GM19238 (cell line): ENCODE data around the gene PXT1.
A peak's percentile ranks its signal among the peaks of the same experiment; 100 is the strongest.
"Not testable (repeated sequence)": the region's sequence is repeated elsewhere in the genome, so short reads cannot be mapped to it uniquely, and the experiment has no call there.

Source experiments
- DNase-seq: peaks from one replicate; pipeline ENCODE4 v3.0.0; 2011; ENCODE audit warnings: low spot score; ENCODE audit not compliant: insufficient read length

PXT1 gene

GRCh38 chr6:36442671-36443470, at the start of gene PXT1, which contains the start of gene KCTD20:
Gene PXT1 (minus strand): TSS chr6:36442854. CDS start chr6:36426082, 16,772 bp downstream.
Gene KCTD20 (plus strand): TSS chr6:36443000. CDS start chr6:36470098, 27,098 bp downstream.
- DNase-seq = peak; percentile 86

GRCh38 chr6:36492092-36492491, 49.4 kb upstream of the PXT1 start:
- DNase-seq = no peak

GRCh38 chr6:36491378-36491965, 48.8 kb upstream of the PXT1 start:
- no peak for DNase-seq

- no peak for DNase-seq
Observed at GRCh38 chr6:36489426-36489825, 46.8 kb upstream of the PXT1 start.

GRCh38 chr6:36488221-36488620, 45.6 kb upstream of the PXT1 start:
- no peak for DNase-seq

- DNase-seq = no peak
Observed at GRCh38 chr6:36487698-36488097, 45.0 kb upstream of the PXT1 start.

GRCh38 chr6:36484736-36485135, 42.1 kb upstream of the PXT1 start:
- no peak for DNase-seq

GRCh38 chr6:36483326-36483725, 40.7 kb upstream of the PXT1 start:
- not testable (repeated sequence) for DNase-seq

- DNase-seq = no peak
Observed at GRCh38 chr6:36479256-36479655, 36.6 kb upstream of the PXT1 start.

GRCh38 chr6:36478051-36478526, 35.4 kb upstream of the PXT1 start:
- no peak for DNase-seq

- no peak for DNase-seq
Observed at GRCh38 chr6:36469946-36470345, 27.3 kb upstream of the PXT1 start.

- no peak for DNase-seq
Observed at GRCh38 chr6:36469148-36469661, 26.6 kb upstream of the PXT1 start.

- DNase-seq = no peak
Observed at GRCh38 chr6:36467625-36468024, 25.0 kb upstream of the PXT1 start.

GRCh38 chr6:36464233-36464632, 21.6 kb upstream of the PXT1 start:
- no peak for DNase-seq

GRCh38 chr6:36463676-36464075, 21.0 kb upstream of the PXT1 start:
- no peak for DNase-seq

GRCh38 chr6:36461646-36462045, 19.0 kb upstream of the PXT1 start:
- DNase-seq = no peak

GRCh38 chr6:36460916-36461315, 18.3 kb upstream of the PXT1 start:
- DNase-seq = no peak

- DNase-seq = no peak
Observed at GRCh38 chr6:36459501-36459900, 16.8 kb upstream of the PXT1 start.

- no peak for DNase-seq
Observed at GRCh38 chr6:36455486-36456027, 12.9 kb upstream of the PXT1 start.

GRCh38 chr6:36452897-36453296, 10.2 kb upstream of the PXT1 start:
- not testable (repeated sequence) for DNase-seq

GRCh38 chr6:36449173-36449572, 6.5 kb upstream of the PXT1 start:
- DNase-seq = not testable (repeated sequence)

- no peak for DNase-seq
Observed at GRCh38 chr6:36445621-36446020, 3.0 kb upstream of the PXT1 start.
